ENCODE data around the gene GADD45G.

Gene GADD45G

GRCh38 chr9:89603767-89604665, 796 bp upstream of the GADD45G start:
- TF ChIP-seq CTCF (conservative IDR thresholded peaks at IDR 0.05; ENCODE audit: low read depth, low read length): peak; percentile 52
- H3K4me3 ChIP-seq (ENCODE audit: low read depth, low read length): peak overlapping the region; percentile 38
- DNase-seq (ENCODE audit: low read depth): peak; percentile 51

GRCh38 chr9:89605465-89606048, 745 bp downstream of the GADD45G start:
- peak; percentile 44 for DNase-seq (ENCODE audit: low read depth)
- TF ChIP-seq CTCF (conservative IDR thresholded peaks at IDR 0.05; ENCODE audit: low read depth, low read length): no peak
- H3K4me3 ChIP-seq (ENCODE audit: low read depth, low read length): peak overlapping the region; percentile 50

- DNase-seq (ENCODE audit: low read depth): peak; percentile 74
- H3K4me3 ChIP-seq (ENCODE audit: low read depth, low read length): peak overlapping the region; percentile 50
- TF ChIP-seq CTCF (conservative IDR thresholded peaks at IDR 0.05; ENCODE audit: low read depth, low read length): no peak
Measured at GRCh38 chr9:89606049-89606623, 1.3 kb downstream of the GADD45G start.

- no peak overlapping the region for H3K4me3 ChIP-seq (ENCODE audit: low read depth, low read length)
- TF ChIP-seq CTCF (conservative IDR thresholded peaks at IDR 0.05; ENCODE audit: low read depth, low read length): no peak
- DNase-seq (ENCODE audit: low read depth): peak; percentile 8
Measured at GRCh38 chr9:89606624-89607311, 2.0 kb downstream of the GADD45G start.

- no peak overlapping the region for H3K4me3 ChIP-seq (ENCODE audit: low read depth, low read length)
- DNase-seq (ENCODE audit: low read depth): no peak
- TF ChIP-seq CTCF (conservative IDR thresholded peaks at IDR 0.05; ENCODE audit: low read depth, low read length): no peak
Measured at GRCh38 chr9:89608641-89609335, 4.0 kb downstream of the GADD45G start.

- H3K4me3 ChIP-seq (ENCODE audit: low read depth, low read length): no peak overlapping the region
- no peak for TF ChIP-seq CTCF (conservative IDR thresholded peaks at IDR 0.05; ENCODE audit: low read depth, low read length)
- no peak for DNase-seq (ENCODE audit: low read depth)
Measured at GRCh38 chr9:89609426-89610006, 4.7 kb downstream of the GADD45G start.
